Measurements from ENCODE around the gene CCDC170. TPM values are rescaled to one million over a fixed set of nuclear protein-coding genes. Genes with fewer than 3 reads are reported as not detected.

Gene CCDC170
- total RNA-seq, 1 experiment from 2014 or later, result 0.12 TPM

DNA sequence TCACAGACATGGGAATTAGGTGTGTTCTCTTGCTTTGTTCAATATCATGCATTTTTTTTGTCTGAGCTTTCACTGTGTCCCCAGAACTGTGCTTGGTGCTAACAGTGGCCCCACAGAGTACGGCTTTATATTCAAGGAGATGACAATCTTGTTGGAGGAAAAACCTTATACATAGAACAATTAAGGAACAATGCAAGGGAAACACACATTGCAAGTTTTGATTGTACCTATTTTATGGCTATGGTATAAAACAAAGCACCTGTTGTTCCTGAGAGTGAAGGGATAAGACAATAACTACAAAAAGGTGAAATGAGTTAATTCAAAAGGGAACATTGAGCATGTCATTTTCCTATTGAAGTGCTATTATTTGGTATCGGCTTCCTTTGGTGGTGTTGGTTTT lies 169.7 kb downstream of the CCDC170 start:
- BruUV-seq (replicated peaks), result no TSS peak
- H4K20me1 ChIP-seq (ENCODE audit: insufficient read depth), result no peaks in the 10 kb centered on the region
- H3K27me3 ChIP-seq (ENCODE audit: insufficient read depth, low read length), result no peaks in the 10 kb centered on the region
- ATAC-seq (no peak), DNase-seq (ENCODE audit: low read depth, low spot score) (no peak)
- H3K4me2 ChIP-seq (ENCODE audit: low read length), result no peak overlapping the region
- H2AFZ ChIP-seq (ENCODE audit: low read depth, low read length, poor library complexity, severe bottlenecking), result no peak overlapping the region
- H3K9me3 ChIP-seq (ENCODE audit: control insufficient read depth in 1 of 2, insufficient read depth in 1 of 2, low read depth in 1 of 2, low read length in 2 of 2), result no peaks in the 10 kb centered on the region
- H3K9ac ChIP-seq (ENCODE audit: low read length), result no peak overlapping the region
- no peak overlapping the region for H3K4me3 ChIP-seq (replicated peaks in 1 of 2; ENCODE audit: low read depth in 1 of 2, low read length in 2 of 2)
- peaks cover 6 to 29% of the 10 kb centered on the region in 2 experiments for H3K4me1 ChIP-seq (ENCODE audit: control insufficient read depth in 1 of 2, insufficient read depth in 2 of 2, low read length in 2 of 2)
- CTCF ChIA-PET, result no interaction called here
- H3K36me3 ChIP-seq (ENCODE audit: control insufficient read depth in 1 of 2, insufficient read depth in 2 of 2, low read length in 2 of 2), result no peaks in the 10 kb centered on the region
- no peak overlapping the region for H3K27ac ChIP-seq (ENCODE audit: low read depth, low read length)
- POLR2A ChIA-PET, result no interaction called here
- no peaks in the 10 kb centered on the region for H3K9me2 ChIP-seq (ENCODE audit: insufficient read depth)
- TF ChIP-seq, protein P1, sequence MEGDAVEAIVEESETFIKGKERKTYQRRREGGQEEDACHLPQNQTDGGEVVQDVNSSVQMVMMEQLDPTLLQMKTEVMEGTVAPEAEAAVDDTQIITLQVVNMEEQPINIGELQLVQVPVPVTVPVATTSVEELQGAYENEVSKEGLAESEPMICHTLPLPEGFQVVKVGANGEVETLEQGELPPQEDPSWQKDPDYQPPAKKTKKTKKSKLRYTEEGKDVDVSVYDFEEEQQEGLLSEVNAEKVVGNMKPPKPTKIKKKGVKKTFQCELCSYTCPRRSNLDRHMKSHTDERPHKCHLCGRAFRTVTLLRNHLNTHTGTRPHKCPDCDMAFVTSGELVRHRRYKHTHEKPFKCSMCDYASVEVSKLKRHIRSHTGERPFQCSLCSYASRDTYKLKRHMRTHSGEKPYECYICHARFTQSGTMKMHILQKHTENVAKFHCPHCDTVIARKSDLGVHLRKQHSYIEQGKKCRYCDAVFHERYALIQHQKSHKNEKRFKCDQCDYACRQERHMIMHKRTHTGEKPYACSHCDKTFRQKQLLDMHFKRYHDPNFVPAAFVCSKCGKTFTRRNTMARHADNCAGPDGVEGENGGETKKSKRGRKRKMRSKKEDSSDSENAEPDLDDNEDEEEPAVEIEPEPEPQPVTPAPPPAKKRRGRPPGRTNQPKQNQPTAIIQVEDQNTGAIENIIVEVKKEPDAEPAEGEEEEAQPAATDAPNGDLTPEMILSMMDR (IDR thresholded peaks at IDR 0.05 in 2 of 3, conservative IDR thresholded peaks at IDR 0.05 in 1 of 3; ENCODE audit: borderline replicate concordance in 1 of 3, insufficient read depth in 1 of 3, low read depth in 2 of 3, low read length in 2 of 3), result no peak
- TF ChIP-seq EZH2phosphoT487 (IDR thresholded peaks at IDR 0.05; ENCODE audit: borderline replicate concordance) (no peak), CEBPB (IDR thresholded peaks at IDR 0.05; ENCODE audit: low read depth) (no peak), RAD21 (IDR thresholded peaks at IDR 0.05; ENCODE audit: low read depth) (no peak), POLR2A (IDR thresholded peaks at IDR 0.05; ENCODE audit: borderline replicate concordance, extremely low read depth, insufficient read depth, insufficient read length) (no peak), EGR1 (IDR thresholded peaks at IDR 0.05; ENCODE audit: low read depth) (no peak), SRF (IDR thresholded peaks at IDR 0.05; ENCODE audit: low read depth) (no peak), SP1 (IDR thresholded peaks at IDR 0.05; ENCODE audit: low read depth) (no peak), YY1 (IDR thresholded peaks at IDR 0.05; ENCODE audit: extremely low read depth, insufficient replicate concordance, low read depth, low read length) (no peak), TCF7L2 (IDR thresholded peaks at IDR 0.05; ENCODE audit: borderline replicate concordance, extremely low read depth, insufficient read depth, insufficient read length) (no peak), JUND (IDR thresholded peaks at IDR 0.05) (no peak), CBX3 (IDR thresholded peaks at IDR 0.05; ENCODE audit: low read depth) (no peak), FOSL1 (IDR thresholded peaks at IDR 0.05; ENCODE audit: low read depth) (no peak), ZNF274 (IDR thresholded peaks at IDR 0.05; ENCODE audit: low read depth, low read length) (no peak), SIN3A (IDR thresholded peaks at IDR 0.05; ENCODE audit: low read depth) (no peak), ZFX (IDR thresholded peaks at IDR 0.05) (no peak), POLR2AphosphoS5 (IDR thresholded peaks at IDR 0.05; ENCODE audit: low read depth, low read length) (no peak)
- TF ChIP-seq, protein P2, sequence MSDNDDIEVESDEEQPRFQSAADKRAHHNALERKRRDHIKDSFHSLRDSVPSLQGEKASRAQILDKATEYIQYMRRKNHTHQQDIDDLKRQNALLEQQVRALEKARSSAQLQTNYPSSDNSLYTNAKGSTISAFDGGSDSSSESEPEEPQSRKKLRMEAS (IDR thresholded peaks at IDR 0.05), result no peak
- TF ChIP-seq, protein P3, sequence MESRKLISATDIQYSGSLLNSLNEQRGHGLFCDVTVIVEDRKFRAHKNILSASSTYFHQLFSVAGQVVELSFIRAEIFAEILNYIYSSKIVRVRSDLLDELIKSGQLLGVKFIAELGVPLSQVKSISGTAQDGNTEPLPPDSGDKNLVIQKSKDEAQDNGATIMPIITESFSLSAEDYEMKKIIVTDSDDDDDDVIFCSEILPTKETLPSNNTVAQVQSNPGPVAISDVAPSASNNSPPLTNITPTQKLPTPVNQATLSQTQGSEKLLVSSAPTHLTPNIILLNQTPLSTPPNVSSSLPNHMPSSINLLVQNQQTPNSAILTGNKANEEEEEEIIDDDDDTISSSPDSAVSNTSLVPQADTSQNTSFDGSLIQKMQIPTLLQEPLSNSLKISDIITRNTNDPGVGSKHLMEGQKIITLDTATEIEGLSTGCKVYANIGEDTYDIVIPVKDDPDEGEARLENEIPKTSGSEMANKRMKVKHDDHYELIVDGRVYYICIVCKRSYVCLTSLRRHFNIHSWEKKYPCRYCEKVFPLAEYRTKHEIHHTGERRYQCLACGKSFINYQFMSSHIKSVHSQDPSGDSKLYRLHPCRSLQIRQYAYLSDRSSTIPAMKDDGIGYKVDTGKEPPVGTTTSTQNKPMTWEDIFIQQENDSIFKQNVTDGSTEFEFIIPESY (IDR thresholded peaks at IDR 0.05; ENCODE audit: extremely low read depth, insufficient replicate concordance, low read length), result no peak
- no peaks in the 10 kb centered on the region for H3K79me2 ChIP-seq (ENCODE audit: insufficient read depth, low read length)
- intact Hi-C loops (cut with micrococcal nuclease), result no loop called here
- RAD21 ChIA-PET (ENCODE audit: low non-redundant PET in 1 of 2, low total read pairs in 2 of 2, uncharacterized antibody in 2 of 2, unreplicated experiment in 2 of 2), result no interaction called here
